HepG2 (cell line): ENCODE results near the gene SEC11A. TPM values are rescaled to one million over a fixed set of nuclear protein-coding genes. Genes with fewer than 3 reads are reported as not detected.

Experiments used
- ARID4A ChIP-seq: sonication (generic); formaldehyde crosslinking; IDR thresholded peaks from 2 replicates; pipeline ENCODE4 v1.5.0; 2020; ENCODE audit warnings: mild to moderate bottlenecking, missing genetic modification reagents, borderline replicate concordance
- CCAR2 ChIP-seq: fragments of 200-400 bp; formaldehyde crosslinking; optimal IDR thresholded peaks from 2 replicates; pipeline ENCODE3; 2018; ENCODE audit warnings: low read depth, mild to moderate bottlenecking, low read length, moderate library complexity
- DPF2 ChIP-seq: sonication (generic); formaldehyde crosslinking; IDR thresholded peaks from 2 replicates; pipeline ENCODE4 v1.4.0; 2020; ENCODE audit warnings: mild to moderate bottlenecking, low read depth, missing genetic modification reagents, borderline replicate concordance
- GLI4 ChIP-seq: sonication (generic); formaldehyde crosslinking; IDR thresholded peaks from 2 replicates; pipeline ENCODE4 v1.5.1; 2020; ENCODE audit warnings: missing genetic modification reagents, mild to moderate bottlenecking, moderate library complexity, borderline replicate concordance
- KAT7 ChIP-seq: IDR thresholded peaks from 2 replicates; pipeline ENCODE4 v1.6.1; 2018; ENCODE audit warnings: borderline replicate concordance, missing compliant biosample characterization
- MAF1 ChIP-seq: sonication (generic); formaldehyde crosslinking; IDR thresholded peaks from 2 replicates; pipeline ENCODE4 v1.5.0; 2020; ENCODE audit warnings: missing genetic modification reagents, borderline replicate concordance
- MXD1 ChIP-seq: sonication (generic); formaldehyde crosslinking; IDR thresholded peaks from 2 replicates; pipeline ENCODE4 v1.4.0; 2020; ENCODE audit warnings: mild to moderate bottlenecking, missing genetic modification reagents
- PHF8 ChIP-seq: sonication (generic); formaldehyde crosslinking; IDR thresholded peaks from 2 replicates; pipeline ENCODE4 v1.5.0; 2020; ENCODE audit warnings: missing genetic modification reagents
- TBX2 ChIP-seq: sonication (generic); formaldehyde crosslinking; IDR thresholded peaks from 2 replicates; pipeline ENCODE4 v1.5.0; 2020; ENCODE audit warnings: missing genetic modification reagents, mild to moderate bottlenecking, borderline replicate concordance
- TFDP1 ChIP-seq: IDR thresholded peaks from 2 replicates; pipeline ENCODE4 v1.6.1; 2016; ENCODE audit warnings: missing compliant biosample characterization, missing genetic modification reagents, borderline replicate concordance
- ZNF333 ChIP-seq: sonication (generic); formaldehyde crosslinking; IDR thresholded peaks from 2 replicates; pipeline ENCODE4 v1.4.0; 2020; ENCODE audit warnings: mild to moderate bottlenecking, missing genetic modification reagents, borderline replicate concordance
- ZNF704 ChIP-seq: sonication (generic); formaldehyde crosslinking; IDR thresholded peaks from 2 replicates; pipeline ENCODE4 v1.8.1; 2023; ENCODE audit warnings: mild to moderate bottlenecking, inconsistent platforms, moderate library complexity, missing genetic modification reagents, borderline replicate concordance
- ZNF781 ChIP-seq: sonication (generic); formaldehyde crosslinking; IDR thresholded peaks from 2 replicates; pipeline ENCODE4 v1.5.1; 2020; ENCODE audit warnings: borderline replicate concordance, mild to moderate bottlenecking, missing genetic modification reagents; ENCODE audit errors: not compliant biosample characterization
- ZNF878 ChIP-seq: sonication (generic); formaldehyde crosslinking; IDR thresholded peaks from 2 replicates; pipeline ENCODE4 v1.8.1; 2023; ENCODE audit warnings: mild to moderate bottlenecking, missing genetic modification reagents, moderate library complexity
- polyA plus RNA-seq, 8 experiments: library from polyadenylated mRNA; depleted of rRNA in 3 of 8; stranded (reverse) in 7 of 8; unstranded in 1 of 8; fragments of >200 nt; fragmentation: Illumina TruSeq in 4 of 8; extraction: Trizol in 4 of 8; gene quantifications; 2 replicates each; pipeline versions ENCODE4 v1.2.1 to v1.2.3, GENCODE V29; 2011 to 2016; ENCODE audit warnings: low read depth in 4 of 8, missing spikeins in 1 of 8, mixed read lengths in 1 of 8; ENCODE audit not compliant: insufficient read depth in 1 of 8
- total RNA-seq, 5 experiments: library from RNA; depleted of rRNA; stranded (reverse); fragments of >200 nt; fragmentation: Illumina TruSeq; extraction: Trizol; gene quantifications; 2 replicates each; pipeline ENCODE4 v1.2.3, GENCODE V29; 2016; ENCODE audit warnings: low read depth in 1 of 5

The SEC11A gene
- total and polyA plus RNA-seq, 2 of the 13 experiments (the other 11 are each of a cell fraction or from before 2014, with no cell fraction given) = 141 to 230 TPM

GRCh38 chr15:84633311-84634227, 82.4 kb downstream of the SEC11A start (continued):
- peak; percentile 80 for TF ChIP-seq ARID4A (CRISPR knock-in tag)
- TF ChIP-seq ZNF878 (CRISPR knock-in tag) = 0 out of 2 replicates have a peak, but pooled peaks have one; percentile 28
- no peak for TF ChIP-seq ZNF704 (CRISPR knock-in tag)
- TF ChIP-seq GLI4 (CRISPR knock-in tag) = peak; percentile 66; the same call in 1 of the 2 replicates
- no peak for TF ChIP-seq DPF2 (CRISPR knock-in tag)
- TF ChIP-seq ZNF781 (CRISPR knock-in tag) = no peak
- peak; percentile 17; the same call in 1 of the 2 replicates for TF ChIP-seq ZNF333
- peak; percentile 63; the same call in 1 of the 2 replicates for TF ChIP-seq MXD1 (CRISPR knock-in tag)
- 0 out of 2 replicates have a peak, but pooled peaks have one; percentile 55 for TF ChIP-seq KAT7
- TF ChIP-seq MAF1 (CRISPR knock-in tag) = no peak
- peak; percentile 75 for TF ChIP-seq PHF8
- TF ChIP-seq CCAR2 = no peak
- TF ChIP-seq TBX2 = peak; percentile 75; the same call in 1 of the 2 replicates
- peak; percentile 10; the same call in 1 of the 2 replicates for TF ChIP-seq TFDP1 (CRISPR knock-in tag)
